GM18873 (cell line): ENCODE measurements around the gene GAREM1.
"Not testable (repeated sequence)": the region's sequence is repeated elsewhere in the genome, so short reads cannot be mapped to it uniquely, and the experiment has no call there.

Source experiments
- ATAC-seq: cut with Tn5 transposase; IDR thresholded peaks from one replicate; pipeline ENCODE4 v1.9.1; 2021; ENCODE audit warnings: mild to moderate bottlenecking, moderate library complexity, moderate number of reproducible peaks; ENCODE audit not compliant: unreplicated experiment, low FRiP score

GAREM1 gene

DNA sequence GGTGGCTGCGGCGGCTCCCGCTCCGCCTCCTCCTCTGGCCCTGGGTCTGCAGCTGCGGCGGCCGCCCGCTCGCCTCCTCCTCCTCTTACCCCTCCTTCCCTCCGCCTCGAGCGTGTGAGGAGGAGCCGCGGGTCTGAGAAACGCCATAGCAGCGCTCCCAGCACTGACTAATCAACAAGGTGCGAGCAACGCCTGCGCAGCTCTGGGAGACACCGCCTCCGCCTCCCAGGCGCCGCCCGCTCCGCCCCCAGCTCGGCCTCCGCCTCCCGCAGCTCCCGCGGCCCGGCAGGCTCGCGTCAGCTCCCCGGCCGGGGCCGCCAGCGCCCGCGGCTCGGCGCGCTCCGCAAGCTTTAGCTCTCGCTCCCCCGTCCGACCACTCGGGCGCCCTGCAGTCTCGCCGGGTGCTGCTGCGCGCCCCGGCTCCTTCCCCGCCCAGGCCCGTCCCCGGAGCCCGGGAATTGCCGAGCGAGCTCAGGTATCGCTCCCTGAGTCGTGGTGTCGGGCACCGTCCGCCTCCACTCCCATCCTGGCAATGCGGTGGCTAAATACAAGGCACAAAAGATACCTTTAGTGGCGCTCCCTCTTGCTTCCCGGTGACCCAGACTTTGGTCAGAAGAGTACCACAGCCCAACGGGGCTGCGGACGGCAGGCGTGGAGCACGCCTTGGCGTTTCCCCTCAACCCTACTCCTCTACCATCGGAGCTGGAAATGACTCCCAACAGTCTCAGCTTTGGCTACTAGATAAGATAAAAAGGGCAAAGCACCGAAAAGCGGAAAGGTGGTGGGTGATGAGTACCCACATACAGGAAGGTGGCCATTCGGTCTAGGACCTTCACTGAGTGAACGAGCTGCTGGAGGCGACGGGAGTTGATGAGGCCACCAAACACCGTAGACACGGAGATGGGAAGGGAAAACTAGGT, at the start of gene GAREM1:
GAREM1 (minus strand) TSS at position 169 of the 920 bp plus-strand sequence. CDS start 454 bp downstream, outside the sequence.
- ATAC-seq = peak; percentile 98

DNA sequence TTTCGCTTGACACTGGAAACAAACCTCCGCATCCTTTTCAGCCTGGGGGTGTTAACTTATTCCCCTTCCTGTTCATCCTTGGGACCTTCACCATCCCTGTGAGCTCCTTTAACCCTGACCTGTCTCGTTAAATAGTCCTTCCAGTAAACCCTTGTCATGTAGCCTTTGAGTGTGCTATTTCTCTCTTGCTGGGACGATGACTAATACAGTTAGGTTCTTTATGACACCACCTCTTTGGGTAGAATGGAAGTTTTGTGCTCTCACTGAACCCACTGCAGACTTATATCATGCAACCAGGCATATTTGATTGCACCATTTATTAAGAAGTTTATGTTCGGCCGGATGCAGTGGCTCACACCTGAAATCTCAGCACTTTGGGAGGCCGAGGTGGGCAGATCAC, 40.5 kb upstream of the GAREM1 start:
- no peak for ATAC-seq

DNA sequence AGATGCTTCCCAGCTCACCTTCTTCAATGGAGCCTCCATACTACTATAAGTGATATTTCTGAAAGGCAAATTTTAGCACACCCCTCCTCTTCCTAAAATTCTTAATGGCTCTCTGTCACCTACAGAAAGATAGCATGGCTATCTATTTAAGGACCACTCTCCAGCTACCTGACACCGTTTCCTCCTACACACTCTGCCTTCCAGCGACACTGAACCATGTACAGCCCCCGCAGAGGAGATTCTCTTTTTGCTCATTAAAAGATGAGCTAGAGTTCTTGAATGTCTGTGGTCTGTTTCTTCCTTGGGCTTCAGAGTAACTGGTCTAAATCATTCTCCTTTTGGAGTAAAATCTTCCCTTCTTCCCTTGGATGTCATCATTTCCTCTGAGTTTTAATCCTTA, 38.4 kb upstream of the GAREM1 start:
- ATAC-seq = no peak

DNA sequence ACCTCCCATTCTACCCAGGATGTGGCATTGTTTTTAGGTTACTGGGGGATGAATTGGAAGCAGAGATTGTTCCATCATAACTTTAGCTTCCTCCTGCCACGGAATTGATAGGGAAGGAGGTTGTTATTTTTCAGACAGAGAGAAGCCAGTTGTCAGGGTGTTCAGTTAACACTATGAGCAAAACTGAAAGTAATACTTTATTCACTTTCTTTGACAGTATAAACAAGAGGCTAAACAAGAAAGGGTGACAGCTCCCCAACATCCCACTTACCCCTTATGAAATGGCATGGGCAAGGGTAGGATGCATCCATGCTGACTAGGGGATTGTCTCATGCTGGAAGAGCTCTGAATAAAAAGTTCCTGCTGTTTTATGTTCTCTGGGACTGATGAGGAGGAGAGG, 36.4 kb upstream of the GAREM1 start:
- ATAC-seq = no peak

DNA sequence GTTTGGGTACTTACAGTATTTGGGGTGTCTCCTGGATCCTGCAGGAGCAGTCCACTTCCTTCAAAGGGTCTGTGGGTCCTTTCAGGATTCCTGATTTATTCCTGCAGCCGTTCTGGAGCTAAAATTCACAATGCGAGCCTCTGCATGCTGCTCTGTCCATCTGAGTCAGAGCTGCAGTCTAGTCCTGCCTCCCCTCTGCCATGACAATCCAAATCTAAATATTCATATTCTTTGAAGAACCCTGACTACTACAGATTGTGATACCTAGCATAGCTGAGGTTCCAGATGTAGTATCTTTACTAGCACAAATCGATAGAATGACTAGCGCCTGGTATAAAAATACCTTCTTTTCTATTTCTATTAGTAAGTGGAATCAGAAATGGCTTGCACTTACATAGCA, 31.3 kb upstream of the GAREM1 start:
- ATAC-seq = no peak

DNA sequence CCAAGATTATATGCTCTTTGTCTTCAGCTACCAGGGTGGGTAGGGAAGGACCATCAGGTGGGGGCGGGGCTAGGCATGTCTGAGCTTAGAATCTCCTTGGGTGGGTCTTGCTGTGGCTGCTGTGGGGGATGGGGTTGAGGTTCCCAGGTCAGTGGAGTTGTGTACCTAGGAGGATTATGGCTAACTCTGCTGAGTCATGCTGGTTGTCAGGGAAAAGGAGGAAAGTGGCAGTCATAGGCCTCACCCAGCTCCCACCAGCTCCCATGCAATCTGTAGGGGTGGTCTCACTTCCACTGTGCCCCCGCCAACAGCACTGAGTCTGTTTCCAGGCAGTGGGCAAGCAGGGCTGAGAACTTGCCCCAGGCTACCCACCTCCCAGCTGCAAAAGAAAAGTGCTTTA, 30.6 kb upstream of the GAREM1 start:
- ATAC-seq = not testable (repeated sequence)

DNA sequence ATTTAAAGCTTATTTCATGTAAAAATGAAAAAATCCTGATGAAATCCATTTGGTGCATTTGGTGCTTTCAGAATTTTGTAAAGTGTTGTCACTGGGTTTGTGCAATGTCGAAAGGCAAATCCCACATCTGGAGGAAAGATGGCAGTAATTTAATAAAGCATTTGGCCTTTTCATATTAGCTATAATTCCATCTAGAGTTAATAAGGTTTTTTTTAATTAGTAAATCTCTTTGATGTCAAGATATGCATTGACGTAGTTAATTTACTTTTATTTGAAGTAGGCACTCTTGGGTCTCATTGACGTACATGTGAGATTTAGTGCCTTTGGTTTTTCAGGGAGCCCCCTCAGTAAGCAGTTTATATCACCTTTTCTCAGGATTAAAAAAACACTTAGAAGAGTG, 12.3 kb upstream of the GAREM1 start:
- no peak for ATAC-seq

DNA sequence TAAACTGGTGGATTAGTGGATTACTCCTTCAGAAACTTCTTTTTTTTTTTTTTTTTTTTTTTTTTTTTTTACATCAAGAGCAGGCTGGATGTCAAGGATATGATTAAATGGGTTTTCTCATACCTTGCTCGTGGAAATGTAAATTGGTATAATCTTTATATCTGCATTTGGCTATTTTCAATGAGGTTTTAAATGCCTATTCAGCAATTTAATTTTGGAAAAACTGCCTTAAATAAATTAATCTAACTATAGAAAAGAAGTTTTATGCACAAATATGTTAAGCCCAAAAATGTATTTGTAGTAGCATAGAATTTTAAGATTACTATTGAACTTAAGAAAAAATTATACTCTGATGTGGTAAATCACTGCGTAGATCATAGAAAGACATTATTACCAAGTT, 11.4 kb upstream of the GAREM1 start:
- ATAC-seq = no peak

DNA sequence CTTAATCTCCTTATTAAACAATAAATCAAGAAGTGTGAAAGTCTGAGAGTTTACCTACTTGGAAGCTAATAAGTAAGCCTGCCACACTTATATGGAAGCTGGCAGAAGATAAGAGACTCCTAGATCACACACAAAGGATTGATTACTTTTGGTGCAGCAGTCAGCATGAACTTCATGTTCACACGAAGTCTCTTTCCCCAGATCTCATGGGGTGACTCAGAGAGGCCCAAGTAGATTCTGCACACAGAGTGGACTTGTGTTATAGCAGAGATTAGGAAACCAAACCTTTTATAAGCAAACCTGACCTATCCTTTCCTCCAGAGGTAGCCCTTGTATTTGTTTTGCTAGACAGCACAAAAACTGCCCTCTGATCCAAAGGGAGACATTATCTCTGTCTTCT, 9.9 kb upstream of the GAREM1 start:
- no peak for ATAC-seq

DNA sequence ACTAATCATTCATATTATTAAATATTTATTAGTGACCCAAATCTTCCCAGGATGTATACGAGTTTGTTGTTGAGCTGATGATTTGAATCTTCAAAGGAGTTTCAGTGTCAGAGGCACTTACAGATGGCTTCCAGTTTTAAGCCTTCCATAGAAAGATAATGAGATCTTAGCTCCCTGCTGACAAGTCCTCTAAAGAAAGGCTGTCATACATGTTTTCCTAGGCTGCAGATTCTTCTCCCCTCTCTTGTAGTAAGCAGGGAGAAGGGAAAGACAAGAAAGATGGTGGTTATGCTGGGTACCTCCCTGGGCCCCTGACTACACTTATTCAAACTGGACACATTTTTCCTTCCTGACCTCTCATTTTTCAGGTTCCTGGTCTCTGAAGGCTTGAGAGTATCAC, 8.1 kb upstream of the GAREM1 start:
- ATAC-seq = no peak

DNA sequence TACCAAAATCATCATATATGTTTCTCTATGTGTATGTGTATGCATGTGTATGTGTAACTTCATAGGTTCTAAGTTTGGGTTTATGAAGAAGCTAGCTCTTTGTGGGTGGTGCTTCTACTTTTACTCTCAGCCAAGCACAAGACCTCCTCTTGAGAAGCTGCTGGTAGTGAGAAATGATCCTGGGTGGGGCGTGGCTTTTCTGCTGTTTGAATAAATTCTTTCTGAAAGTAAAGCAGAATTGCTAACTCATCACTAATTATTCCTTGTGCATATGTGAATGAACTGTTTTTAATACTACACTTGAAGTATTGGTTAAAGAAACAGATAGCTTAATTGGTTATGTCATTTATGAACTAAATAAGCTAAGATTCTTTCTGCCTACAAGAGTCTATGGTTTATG, 7.6 kb upstream of the GAREM1 start:
- ATAC-seq = no peak

DNA sequence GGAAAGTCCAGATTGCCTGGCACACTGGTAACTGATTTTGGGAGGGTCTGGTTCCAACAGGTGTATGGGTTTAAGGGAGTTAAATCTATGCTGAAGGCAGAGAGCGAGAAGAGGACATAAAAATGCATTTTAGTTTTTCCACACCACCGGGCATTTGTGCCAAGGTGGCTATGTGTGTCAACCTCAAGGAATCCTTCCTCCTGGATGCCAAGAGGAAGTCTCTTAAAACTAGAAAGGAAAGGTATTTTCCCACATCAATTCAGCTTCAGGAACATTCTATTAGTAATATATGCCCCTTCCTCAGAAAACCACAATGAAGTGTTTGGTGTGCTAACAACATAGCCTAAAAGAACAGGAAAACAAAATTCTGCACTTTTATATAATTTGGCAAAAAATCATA, 5.4 kb upstream of the GAREM1 start:
- ATAC-seq = no peak

DNA sequence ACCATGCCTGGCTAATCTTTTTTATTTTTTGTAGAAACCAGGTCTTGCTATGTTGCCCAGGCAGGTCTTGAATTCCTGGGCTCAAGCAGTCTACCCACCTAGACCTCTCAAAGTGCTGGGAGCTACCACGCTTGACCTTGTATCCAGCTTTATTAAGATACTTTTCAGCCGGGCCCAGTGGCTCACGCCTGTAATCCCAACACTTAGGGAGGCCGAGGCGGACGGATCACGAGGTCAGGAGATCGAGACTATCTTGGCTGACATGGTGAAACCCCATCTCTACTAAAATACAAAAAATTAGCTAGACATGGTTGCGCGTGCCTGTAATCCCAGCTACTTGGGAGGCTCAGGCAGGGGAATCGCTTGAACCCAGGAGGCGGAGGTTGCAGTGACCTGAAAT, 4.4 kb upstream of the GAREM1 start:
- ATAC-seq = not testable (repeated sequence)

DNA sequence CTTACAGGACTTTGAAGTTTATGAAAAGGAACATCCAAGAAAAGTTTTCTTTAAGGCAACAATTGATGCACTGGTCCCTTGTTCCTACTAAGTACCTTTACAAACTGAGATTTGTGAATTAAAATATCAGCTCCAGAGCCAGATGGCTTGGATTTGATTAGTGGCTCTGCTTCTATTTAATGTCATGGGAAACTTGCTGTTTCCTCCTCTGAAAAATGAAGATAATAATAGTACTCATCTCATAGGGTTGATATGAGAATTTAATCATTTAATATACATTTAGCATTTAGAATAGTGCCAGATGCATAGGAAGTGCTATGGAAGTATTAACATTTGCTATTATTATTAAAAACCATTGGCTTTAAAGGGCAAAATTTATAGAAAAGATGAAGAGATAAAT, 2.6 kb upstream of the GAREM1 start:
- no peak for ATAC-seq

DNA sequence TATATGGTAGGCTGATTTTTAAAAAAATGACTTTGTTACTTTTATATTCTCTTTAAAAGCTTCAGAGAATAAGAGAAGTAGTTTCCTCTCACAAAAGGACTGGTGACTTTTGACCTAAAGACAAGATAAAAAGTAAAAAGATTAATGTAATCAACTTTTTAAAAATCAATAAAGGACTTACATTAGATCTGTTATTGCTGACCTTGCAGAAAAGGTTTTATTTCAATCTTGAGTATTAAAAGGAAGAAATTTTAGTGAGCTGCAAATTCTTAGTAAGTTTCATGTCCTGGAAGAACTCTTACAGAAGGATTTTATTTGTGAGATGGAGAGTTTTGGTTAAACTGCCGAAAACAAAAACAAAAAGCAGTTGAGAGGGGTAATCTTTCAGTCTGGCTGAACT, 2.2 kb upstream of the GAREM1 start:
- ATAC-seq = no peak

DNA sequence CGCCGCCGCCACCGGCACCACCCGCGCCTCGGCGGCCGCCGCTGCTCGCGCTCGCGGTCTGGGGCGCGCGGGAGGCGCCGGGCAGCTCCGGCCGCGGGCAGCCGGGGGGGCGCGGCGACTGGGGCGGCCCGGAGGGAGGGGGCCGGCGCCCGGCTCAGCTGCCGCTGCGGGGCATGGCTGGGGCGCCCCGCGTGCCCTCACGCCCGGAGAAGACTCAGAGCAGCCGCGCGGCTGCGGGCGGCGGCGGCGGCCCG, 295 bp downstream of the GAREM1 start:
- ATAC-seq = no peak

DNA sequence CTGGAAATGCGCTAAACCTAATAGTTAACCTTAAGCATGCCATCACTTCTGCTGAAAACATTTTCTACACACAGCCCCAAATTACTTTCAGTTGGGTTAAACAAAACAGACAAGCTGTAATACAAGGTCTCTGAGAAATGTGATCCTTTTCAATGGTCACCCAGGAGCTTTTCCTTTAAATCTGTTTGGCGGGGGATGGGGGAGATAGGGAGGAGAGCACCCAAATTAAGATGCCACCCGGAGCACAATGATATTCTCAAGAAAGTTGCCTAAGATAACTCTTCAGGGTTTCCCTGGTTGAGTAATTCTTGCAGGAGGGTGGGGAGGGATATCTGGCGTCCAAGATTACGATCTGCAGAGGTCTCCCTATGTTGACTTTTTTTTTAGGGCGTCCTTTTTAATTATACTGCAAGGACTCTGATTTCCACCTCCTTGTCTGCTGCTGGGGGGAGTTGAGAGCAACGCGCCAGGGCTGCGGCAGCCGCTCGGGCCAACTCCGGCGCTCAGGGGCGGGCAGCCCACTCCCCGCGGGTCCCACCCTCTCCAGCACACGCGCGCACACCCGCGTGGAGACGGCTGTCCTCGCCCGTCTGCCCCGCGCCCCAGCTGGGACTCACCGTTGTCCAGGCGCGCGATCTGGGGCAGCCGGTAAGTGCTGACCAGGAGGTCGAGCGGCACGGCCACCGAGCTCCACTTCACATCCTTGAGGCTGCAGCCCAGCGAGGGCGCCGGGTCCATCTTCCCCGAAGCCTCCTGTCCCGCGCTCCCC, 807 bp downstream of the GAREM1 start:
- ATAC-seq = no peak

DNA sequence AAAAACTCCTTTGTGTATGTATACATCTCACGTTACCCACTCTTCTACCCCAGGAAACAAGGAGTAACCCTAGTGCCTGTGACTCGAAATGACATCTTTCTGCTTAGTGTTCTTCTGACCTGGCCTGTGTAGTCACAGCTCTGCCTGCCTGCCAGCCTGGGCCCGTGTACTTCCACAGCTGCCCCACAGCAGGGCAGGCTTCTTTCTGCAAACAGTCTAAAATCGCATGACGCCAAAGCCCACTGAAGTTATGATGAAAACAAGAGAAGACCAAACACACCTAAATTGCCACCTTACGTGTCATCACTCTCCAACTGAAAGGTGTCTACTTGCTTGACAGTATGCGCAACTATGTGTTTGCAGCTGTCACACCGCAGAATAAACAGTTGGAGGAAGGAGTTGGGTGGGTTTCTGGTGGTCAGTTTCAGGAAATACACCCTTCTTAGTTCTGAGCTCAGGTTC, 1.5 kb downstream of the GAREM1 start:
- no peak for ATAC-seq

DNA sequence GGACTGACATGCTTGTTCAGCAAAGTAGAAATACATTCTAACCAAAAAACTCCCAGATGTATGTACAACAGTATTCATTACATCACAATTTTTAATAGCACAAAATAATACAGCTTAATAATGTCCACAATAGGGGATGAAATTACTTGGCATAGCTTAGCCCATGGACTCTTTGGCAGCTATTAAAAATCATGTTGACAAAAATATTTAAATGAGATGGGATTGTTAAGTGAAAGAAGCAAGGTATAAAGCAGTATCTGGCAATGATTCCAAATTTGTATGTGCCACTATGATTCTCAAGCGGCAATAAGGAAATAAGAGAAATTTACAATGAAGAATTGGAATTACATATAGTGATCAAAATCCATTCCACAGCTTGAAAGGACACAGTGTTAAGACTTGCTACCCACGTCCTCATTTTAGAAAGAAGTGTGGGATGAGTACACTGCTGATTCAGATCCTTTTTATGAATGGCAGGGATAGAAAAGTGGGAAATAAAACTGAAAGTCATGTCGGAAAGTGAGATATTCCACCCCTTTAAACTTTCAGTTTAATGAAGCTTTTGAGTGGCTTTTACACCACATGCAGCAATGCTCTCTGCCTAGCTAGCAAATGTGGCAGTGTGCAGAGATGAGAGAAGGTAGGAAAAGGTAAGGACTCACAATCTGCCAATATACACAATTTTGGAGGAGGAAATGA, 2.4 kb downstream of the GAREM1 start:
- ATAC-seq = no peak

DNA sequence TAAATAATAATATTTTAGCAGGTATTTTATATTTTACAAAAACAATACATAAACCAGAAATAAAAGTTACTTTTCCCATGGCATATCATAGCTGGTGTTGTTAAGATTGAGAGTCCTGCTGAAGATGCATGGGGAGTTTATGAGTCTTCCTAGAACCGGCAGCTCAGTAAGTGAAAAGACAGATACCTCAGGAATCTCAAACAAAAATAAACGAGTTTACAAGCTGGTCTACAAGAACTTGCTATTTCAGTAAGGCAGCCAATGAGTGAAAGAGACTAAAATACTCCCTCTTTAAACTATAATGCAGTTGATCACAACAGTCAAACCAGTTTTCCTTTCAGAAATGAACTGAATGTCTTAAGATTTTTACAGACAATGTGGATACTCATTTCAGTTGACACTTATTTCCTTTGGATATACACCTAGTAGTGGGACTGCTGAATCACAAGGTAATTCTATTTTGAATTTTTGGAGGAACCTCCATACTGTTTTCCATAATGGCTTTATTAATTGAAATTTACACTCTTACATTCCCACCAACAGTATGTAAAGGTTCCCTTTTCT, 8.9 kb downstream of the GAREM1 start:
- no peak for ATAC-seq

DNA sequence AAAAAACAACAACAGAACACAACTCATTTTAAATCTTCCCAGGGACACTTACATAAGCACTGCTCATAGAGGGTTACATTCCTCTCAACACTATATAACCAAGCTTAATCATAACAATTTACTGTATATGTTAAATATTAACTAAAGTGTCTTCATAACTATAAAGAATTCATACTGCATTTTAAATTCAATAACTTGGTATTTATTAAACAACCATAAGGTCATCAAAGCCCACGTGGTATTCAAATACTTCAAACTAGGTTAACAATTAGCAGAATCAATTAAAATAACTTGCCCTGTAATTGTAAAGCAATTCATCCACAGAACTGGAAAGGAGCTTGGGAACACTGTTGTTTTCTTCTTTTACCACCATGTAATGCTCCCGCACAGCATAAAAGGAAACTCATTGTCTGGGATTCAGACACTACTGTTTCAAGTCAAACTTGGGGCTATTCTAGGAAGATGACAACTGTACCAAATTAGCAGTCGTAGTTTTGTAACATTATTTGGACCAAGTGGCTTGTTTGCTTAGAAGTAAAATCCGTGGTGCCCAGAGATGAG, 10.4 kb downstream of the GAREM1 start:
- no peak for ATAC-seq
